GM20431 (cell line): Measurements from ENCODE around the gene FCER1G.

Source experiments
- in situ Hi-C: fragments of 300-500 bp; cut with MseI, MboI; formaldehyde crosslinking; loops from one replicate; pipeline ENCODE4 v1.15.0; 2020; ENCODE audit warnings: low sequenced_read_pairs; ENCODE audit not compliant: unreplicated experiment

The FCER1G gene

GRCh38 chr1:161259345-161259702 is 44.2 kb downstream of the FCER1G start:
- in situ Hi-C loops: no loop called here

DNA sequence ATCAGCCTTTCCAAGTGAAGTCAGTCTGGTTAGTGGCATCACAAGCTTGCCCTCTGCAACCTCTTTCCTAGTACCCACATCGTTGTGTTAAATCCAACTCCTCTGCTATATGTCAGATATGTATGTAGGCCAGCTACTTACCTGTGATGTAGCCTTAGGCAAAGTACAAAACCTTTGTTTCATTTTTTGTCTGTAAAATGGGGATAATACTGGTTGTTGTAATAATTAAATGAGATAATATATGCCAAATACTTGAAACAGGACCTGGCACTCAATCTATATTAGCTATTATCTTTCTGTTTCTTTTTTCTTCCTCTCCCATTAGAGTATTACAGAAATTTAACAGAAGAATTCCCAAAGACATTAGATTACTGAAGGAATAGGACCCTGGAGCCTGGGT is 44.7 kb downstream of the FCER1G start:
- in situ Hi-C loops: no loop called here

DNA sequence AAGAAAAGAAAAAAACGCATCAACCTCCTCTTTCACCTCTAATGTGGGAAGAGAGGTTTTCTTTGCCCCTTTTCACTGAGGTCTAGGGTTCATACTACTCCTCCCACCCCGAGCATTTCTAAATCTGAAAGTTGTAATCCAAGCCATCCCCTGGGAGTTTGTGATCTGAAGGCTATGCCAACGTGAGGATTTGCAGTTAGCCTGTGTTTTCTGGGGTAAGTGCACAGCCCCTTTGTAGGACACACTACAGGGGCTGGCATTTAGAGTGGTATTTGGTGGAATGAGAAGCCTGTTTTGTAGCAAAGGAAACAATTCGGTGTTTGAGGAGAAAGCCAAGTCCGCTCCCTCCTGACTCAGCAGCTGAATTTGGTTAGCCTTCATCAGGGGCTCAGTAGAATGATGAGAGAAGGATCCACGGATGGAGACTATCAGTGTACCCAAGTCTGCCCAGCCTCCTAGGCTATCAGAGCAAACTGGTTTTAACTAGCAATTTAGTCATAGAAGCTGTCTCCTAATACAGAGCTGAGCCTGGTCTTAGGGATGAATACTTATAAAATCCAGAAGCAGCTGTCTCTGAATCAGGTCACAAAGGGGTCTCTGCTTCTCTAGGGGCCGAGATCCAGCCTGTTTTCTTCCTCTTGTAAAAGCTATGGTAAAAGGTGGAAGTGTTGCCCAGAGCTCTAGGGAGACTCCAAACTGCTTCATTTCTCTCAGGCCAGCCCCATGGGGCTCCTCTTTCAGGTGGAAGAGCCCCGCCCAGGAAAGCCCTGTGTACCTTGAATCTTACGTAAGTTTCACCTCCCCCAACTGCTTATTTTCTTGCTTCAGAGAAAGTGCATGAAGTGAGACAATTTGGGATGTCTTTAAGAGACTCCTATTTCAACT is 45.5 kb downstream of the FCER1G start:
- in situ Hi-C loops: no loop called here

- in situ Hi-C loops: no loop called here
These were observed 46.5 kb downstream of the FCER1G start for GRCh38 chr1:161261261-161262235.

- in situ Hi-C loops: no loop called here
These were observed 50.2 kb downstream of the FCER1G start for GRCh38 chr1:161265305-161265704.

DNA sequence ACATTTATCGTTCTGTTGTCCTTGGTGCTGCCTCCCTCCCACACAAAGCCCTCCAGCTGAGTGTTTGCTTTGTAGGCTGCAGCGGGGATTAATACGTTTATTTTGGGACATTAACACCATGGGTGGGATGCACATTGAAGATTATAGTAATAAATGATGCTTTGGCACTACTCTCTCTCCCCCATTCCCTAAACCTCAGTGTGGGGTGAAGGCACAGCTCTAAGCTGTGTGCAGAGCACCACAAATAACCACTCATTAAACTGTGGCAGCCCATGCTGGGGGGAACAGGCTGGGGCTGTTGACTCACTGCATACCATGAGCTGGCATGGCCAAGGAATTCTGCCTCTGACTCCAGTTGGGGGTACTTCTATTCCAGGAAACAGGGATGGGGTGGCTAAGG is 51.1 kb downstream of the FCER1G start:
- in situ Hi-C loops: no loop called here

- in situ Hi-C loops: no loop called here
These were observed 51.7 kb downstream of the FCER1G start for GRCh38 chr1:161266836-161267235.

GRCh38 chr1:161267321-161267720 is 52.2 kb downstream of the FCER1G start:
- in situ Hi-C loops: no loop called here
